AG04449 (cell line): ENCODE measurements around the gene PTPRE.

Experiments used
- CTCF ChIA-PET: fragments of 350-600 bp; formaldehyde crosslinking; extraction: SDS; loops from one replicate; lab custom pipeline; 2021; ENCODE audit warnings: antibody characterized with exemption; lab: Yijun Ruan, JAX
- POLR2A ChIA-PET: fragments of 400-600, 350-600 bp; formaldehyde crosslinking; extraction: SDS; loops from one replicate; lab custom pipeline; 2020; ENCODE audit warnings: antibody characterized with exemption, inconsistent platforms; lab: Yijun Ruan, JAX
- DNase-seq: peaks from one replicate; pipeline ENCODE4 v3.0.0-alpha.2; 2010; ENCODE audit warnings: low read depth, low spot score
- H3K4me3 ChIP-seq: 2 replicates; pipeline ENCODE4 v1.5.1; 2011; ENCODE audit warnings: low read depth, mild to moderate bottlenecking, control low read depth, low read length
- CTCF ChIP-seq: IDR thresholded peaks from one replicate; pipeline ENCODE4 v1.5.1; 2011; ENCODE audit warnings: mild to moderate bottlenecking, moderate library complexity, low read length, control low read depth, inconsistent platforms; ENCODE audit not compliant: insufficient read depth; ENCODE audit errors: missing control alignments

PTPRE gene

DNA sequence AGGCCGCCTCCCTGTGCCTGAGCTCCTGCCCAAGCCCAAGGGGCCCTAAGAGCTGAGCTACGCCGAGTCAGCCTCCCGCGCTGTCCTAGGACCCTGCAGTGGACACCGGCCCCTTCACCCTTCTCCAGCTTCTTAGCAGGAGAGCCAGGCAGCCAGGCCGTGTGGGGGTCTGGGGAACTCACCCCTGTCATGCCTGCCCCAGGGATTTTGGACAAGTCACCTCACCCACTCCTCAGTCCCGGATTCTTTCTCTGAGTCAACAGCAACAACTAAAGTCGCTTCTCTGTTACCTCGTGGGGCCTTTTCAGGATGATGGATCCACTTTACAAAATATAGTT, 140.0 kb downstream of the PTPRE start:
- ChIA-PET CTCF (interaction anchor here (1.1 kb wide), 1 partner anchor 24 kb away, joined by 3 read pairs; no protein-coding TSS in a partner anchor), POLR2A (no interaction called here)
- no peak overlapping the region for H3K4me3 ChIP-seq
- no peak for DNase-seq
- TF ChIP-seq CTCF, result no peak

- no peak for DNase-seq
- no peak for TF ChIP-seq CTCF
- POLR2A ChIA-PET, result no interaction called here
- H3K4me3 ChIP-seq, result no peak overlapping the region
- CTCF ChIA-PET, result interaction anchor here (0.8 to 1.1 kb wide), 3 partner anchors 11 to 24 kb away, joined by 3 to 4 read pairs (median 4); no protein-coding TSS in a partner anchor
Measured at GRCh38 chr10:128047351-128047750, 140.4 kb downstream of the PTPRE start.

GRCh38 chr10:128047991-128048818, 141.3 kb downstream of the PTPRE start:
- H3K4me3 ChIP-seq, result no peak overlapping the region
- no peak for TF ChIP-seq CTCF
- DNase-seq, result no peak
- POLR2A ChIA-PET, result no interaction called here
- CTCF ChIA-PET, result interaction anchor here (0.8 to 1.4 kb wide), 5 partner anchors 12 to 103 kb away, joined by 3 to 4 read pairs (median 4); no protein-coding TSS in a partner anchor

- H3K4me3 ChIP-seq, result no peak overlapping the region
- no peak for DNase-seq
- ChIA-PET CTCF (interaction anchor here (1.2 to 1.4 kb wide), 2 partner anchors 20 to 102 kb away, joined by 4 read pairs; no protein-coding TSS in a partner anchor), POLR2A (no interaction called here)
- TF ChIP-seq CTCF, result no peak
Measured at GRCh38 chr10:128048819-128049210, 141.9 kb downstream of the PTPRE start.

- no peak overlapping the region for H3K4me3 ChIP-seq
- POLR2A ChIA-PET, result no interaction called here
Measured at GRCh38 chr10:128049226-128050120, 142.6 kb downstream of the PTPRE start.

More at GRCh38 chr10:128049226-128050120, 142.6 kb downstream of the PTPRE start:
- no peak for DNase-seq
- no peak for TF ChIP-seq CTCF
- CTCF ChIA-PET, result interaction anchor here (1.2 to 2.7 kb wide), 3 partner anchors 14 to 101 kb away, joined by 4 to 9 read pairs (median 4); no protein-coding TSS in a partner anchor
